ENCODE data around the gene IL20. TPM values are rescaled to one million over a fixed set of nuclear protein-coding genes. Genes with fewer than 3 reads are reported as not detected.

IL20 gene
- total RNA-seq, 1 donor from 2014 or later = not detected

DNA sequence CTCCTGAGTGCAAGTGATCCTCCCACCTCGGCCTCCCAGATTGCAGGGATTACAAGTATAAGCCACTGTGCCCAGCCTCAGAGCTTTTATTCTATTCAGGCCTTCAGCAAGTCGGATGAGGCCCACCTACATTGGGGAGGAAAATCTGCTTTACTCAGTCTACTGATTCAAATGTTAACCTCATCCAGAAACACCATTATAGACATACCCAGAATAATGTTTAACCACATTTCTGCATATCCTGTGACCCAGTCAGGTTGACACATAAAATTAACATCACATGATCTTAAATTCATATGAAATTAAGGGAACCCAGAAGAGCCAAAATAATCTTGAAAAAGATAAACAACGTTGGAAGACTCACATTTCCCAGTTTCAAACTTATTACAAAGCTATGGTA is 14.9 kb downstream of the IL20 start:
- no peak overlapping the region for H3K27ac Mint-ChIP-seq
- H3K27me3 Mint-ChIP-seq = peaks cover 7% of the 10 kb centered on the region
- no peaks in the 10 kb centered on the region for H3K4me1 Mint-ChIP-seq (ENCODE audit: unreplicated experiment)
- no peaks in the 10 kb centered on the region for H3K9me3 Mint-ChIP-seq
- no peak overlapping the region for H3K4me3 Mint-ChIP-seq
- no peaks in the 10 kb centered on the region for H3K36me3 Mint-ChIP-seq
- no peak for DNase-seq (ENCODE audit: extremely low spot score, unreplicated experiment)
- TF ChIP-seq, protein P1, sequence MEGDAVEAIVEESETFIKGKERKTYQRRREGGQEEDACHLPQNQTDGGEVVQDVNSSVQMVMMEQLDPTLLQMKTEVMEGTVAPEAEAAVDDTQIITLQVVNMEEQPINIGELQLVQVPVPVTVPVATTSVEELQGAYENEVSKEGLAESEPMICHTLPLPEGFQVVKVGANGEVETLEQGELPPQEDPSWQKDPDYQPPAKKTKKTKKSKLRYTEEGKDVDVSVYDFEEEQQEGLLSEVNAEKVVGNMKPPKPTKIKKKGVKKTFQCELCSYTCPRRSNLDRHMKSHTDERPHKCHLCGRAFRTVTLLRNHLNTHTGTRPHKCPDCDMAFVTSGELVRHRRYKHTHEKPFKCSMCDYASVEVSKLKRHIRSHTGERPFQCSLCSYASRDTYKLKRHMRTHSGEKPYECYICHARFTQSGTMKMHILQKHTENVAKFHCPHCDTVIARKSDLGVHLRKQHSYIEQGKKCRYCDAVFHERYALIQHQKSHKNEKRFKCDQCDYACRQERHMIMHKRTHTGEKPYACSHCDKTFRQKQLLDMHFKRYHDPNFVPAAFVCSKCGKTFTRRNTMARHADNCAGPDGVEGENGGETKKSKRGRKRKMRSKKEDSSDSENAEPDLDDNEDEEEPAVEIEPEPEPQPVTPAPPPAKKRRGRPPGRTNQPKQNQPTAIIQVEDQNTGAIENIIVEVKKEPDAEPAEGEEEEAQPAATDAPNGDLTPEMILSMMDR (conservative IDR thresholded peaks at IDR 0.05) = no peak

DNA sequence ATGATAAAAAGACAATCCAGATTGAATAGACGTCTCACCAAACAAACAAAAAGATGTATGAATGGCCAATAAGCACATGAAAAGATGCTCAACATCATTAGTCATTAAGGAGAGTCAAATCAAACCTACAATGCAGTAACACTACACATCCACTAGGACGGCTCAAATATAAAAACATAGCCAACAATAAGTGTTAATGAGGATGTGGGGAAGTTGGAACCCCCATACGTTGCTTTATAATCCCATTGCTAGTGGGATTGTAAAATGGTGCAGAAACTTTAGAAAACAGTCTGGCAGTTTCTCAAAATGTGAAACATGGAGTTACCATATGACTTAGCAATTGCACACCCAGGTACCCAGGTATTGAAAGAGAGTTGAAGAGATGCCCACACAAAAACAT is 17.1 kb downstream of the IL20 start:
- peaks cover 5% of the 10 kb centered on the region for H3K4me1 Mint-ChIP-seq (ENCODE audit: unreplicated experiment)
- no peaks in the 10 kb centered on the region for H3K36me3 Mint-ChIP-seq
- TF ChIP-seq, protein P1 (conservative IDR thresholded peaks at IDR 0.05) = peak; percentile 59
- no peak for DNase-seq (ENCODE audit: extremely low spot score, unreplicated experiment)
- no peaks in the 10 kb centered on the region for H3K9me3 Mint-ChIP-seq
- H3K27me3 Mint-ChIP-seq = peaks cover 13% of the 10 kb centered on the region
- H3K27ac Mint-ChIP-seq = no peak overlapping the region
- H3K4me3 Mint-ChIP-seq = no peak overlapping the region

DNA sequence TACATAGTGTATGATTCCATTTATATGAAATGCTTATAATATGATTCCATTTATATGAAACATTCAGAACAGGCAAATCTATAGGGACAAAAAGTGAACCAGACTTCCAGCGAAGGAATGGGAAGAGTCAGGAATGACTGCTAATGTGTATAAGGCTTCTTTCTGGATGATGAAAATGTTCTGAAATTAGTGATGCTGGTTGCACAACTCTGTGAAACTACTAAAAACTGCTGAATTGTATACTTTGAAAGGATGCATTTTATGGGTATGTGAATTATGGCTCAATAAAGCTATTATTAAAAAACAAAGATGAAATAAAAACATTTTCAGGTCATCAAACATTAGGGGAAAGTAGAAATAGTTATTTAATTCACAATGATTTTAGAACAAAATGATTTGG is 17.7 kb downstream of the IL20 start:
- TF ChIP-seq, protein P1 (conservative IDR thresholded peaks at IDR 0.05) = no peak

DNA sequence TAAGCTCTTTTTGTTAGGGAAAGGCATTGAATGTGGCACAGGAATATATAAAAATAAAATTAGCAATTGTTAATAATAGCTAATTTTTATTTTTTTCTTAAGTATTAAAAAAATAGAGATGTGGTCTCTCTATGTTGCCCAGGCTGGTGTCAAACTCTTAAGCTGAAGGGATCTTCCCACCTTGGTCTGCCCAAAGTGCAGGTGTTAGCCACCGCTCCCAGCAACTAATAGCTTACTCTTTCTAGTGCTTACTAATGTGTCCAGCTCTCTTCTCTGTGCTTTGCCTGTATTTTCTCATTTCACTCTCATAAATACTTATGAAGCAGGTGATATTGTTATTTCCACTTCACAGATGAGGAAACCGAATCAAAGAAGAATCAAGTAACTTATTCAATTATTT is 18.5 kb downstream of the IL20 start:
- Mint-ChIP-seq H3K36me3 (no peaks in the 10 kb centered on the region), H3K27me3 (peaks cover 18% of the 10 kb centered on the region), H3K4me3 (no peak overlapping the region), H3K4me1 (ENCODE audit: unreplicated experiment) (peaks cover 5% of the 10 kb centered on the region), H3K27ac (no peak overlapping the region), H3K9me3 (no peaks in the 10 kb centered on the region)
- TF ChIP-seq, protein P1 (conservative IDR thresholded peaks at IDR 0.05) = no peak
- DNase-seq (ENCODE audit: extremely low spot score, unreplicated experiment) = no peak

More for the DNA sequence above, 17.7 kb downstream of the IL20 start:
- DNase-seq (ENCODE audit: extremely low spot score, unreplicated experiment) = no peak
- H3K4me1 Mint-ChIP-seq (ENCODE audit: unreplicated experiment) = peaks cover 5% of the 10 kb centered on the region
- no peak overlapping the region for H3K27ac Mint-ChIP-seq
- H3K9me3 Mint-ChIP-seq = no peaks in the 10 kb centered on the region
- no peaks in the 10 kb centered on the region for H3K36me3 Mint-ChIP-seq
- no peak overlapping the region for H3K4me3 Mint-ChIP-seq
- H3K27me3 Mint-ChIP-seq = peaks cover 15% of the 10 kb centered on the region

DNA sequence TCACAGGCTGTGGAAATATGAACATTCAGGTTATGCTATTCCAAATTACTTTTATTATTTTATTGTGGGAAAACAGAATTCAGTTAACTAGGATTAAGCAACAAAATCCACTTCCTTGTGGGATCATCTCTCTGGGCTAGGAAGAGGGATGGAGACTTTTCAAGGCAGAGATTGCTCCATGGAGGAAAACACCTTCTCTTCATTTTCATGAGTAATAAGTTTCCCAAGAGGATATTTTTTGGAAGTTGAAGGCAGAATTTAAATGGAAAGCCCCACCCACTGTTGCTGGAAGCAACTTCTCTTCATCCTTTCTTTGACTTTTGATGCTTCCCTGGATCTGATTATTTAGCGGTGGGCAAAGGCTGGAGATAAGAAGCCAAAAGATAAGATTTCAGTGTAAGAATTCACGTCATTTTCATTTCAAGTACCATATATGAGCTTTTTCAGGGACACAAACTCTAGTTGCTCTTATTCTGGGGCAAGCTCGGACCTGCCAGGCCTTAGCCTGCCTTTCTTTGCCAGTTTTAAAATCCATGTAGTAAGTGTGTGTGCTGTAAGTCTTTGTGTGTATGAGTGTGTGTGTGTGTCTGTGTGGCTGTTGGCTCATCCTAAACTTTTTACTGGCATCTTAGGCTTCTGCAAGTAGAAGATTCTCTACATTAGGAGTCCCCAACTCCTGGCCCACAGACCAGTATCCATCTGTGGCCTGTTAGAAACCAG is 20.1 kb downstream of the IL20 start:
- H3K4me3 Mint-ChIP-seq = no peak overlapping the region
- H3K36me3 Mint-ChIP-seq = no peaks in the 10 kb centered on the region
- TF ChIP-seq, protein P1 (conservative IDR thresholded peaks at IDR 0.05) = no peak
- DNase-seq (ENCODE audit: extremely low spot score, unreplicated experiment) = no peak
- H3K27me3 Mint-ChIP-seq = peaks cover 23% of the 10 kb centered on the region
- H3K27ac Mint-ChIP-seq = no peak overlapping the region
- H3K9me3 Mint-ChIP-seq = no peaks in the 10 kb centered on the region
- H3K4me1 Mint-ChIP-seq (ENCODE audit: unreplicated experiment) = peaks cover 5% of the 10 kb centered on the region
